Measurements from ENCODE around the gene HAUS3.

- TF ChIP-seq CTCF (IDR thresholded peaks at IDR 0.05) (no peak), POLR2A (IDR thresholded peaks at IDR 0.05) (no peak)
Observed at GRCh38 chr4:2289955-2290333, 48.0 kb upstream of the HAUS3 start.

Data from uterus (tissue), 2 donors.